Measurements from ENCODE around the gene SRL. TPM values are rescaled to one million over a fixed set of nuclear protein-coding genes. Genes with fewer than 3 reads are reported as not detected.

SRL gene
- polyA plus RNA-seq, 1 of the 3 experiments (the other 2 are of a cell fraction) = not detected

DNA sequence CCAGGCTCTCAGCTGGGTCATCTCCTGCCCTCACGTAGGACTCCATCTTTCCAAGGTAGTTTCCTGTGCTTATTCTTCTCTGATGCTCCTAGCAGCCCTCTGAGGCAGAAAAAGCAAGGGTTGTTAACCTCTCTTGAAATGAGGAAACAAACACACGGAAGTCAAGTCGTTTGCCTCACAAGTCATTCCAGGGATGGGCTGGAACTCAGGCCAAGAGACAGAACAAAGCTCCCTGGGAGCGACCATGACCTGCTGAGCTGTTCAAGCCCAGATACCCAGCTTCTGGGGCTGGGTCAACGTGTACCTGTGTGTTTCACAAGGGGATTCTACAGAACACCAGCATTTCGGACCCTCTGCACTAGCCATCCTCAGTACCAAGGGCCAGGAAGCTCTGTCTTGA is 28.1 kb downstream of the SRL start:
- Histone ChIP-seq H3K27me3 (ENCODE audit: insufficient read depth) (no peaks in the 10 kb centered on the region), H3K9me3 (no peaks in the 10 kb centered on the region), H3K4me3 (ENCODE audit: low read depth in 2 of 2, low read length in 1 of 2) (no peak overlapping the region), H2AFZ (ENCODE audit: low read depth) (no peak overlapping the region), H3K36me3 (replicated peaks in 1 of 2; ENCODE audit: control insufficient read depth in 1 of 2, insufficient read depth in 2 of 2, low read length in 1 of 2) (no peaks in the 10 kb centered on the region), H3F3A (replicated peaks; ENCODE audit: insufficient read depth) (no peaks in the 10 kb centered on the region), H3K4me1 (ENCODE audit: control insufficient read depth in 1 of 2, insufficient read depth in 2 of 2, low read depth in 1 of 2, low read length in 1 of 2) (peaks cover 8 to 10% of the 10 kb centered on the region in 2 experiments; a peak in 2 of 4 replicates), H3K4me2 (no peak overlapping the region), H3K79me2 (ENCODE audit: insufficient read depth) (no peaks in the 10 kb centered on the region), H4K20me1 (ENCODE audit: insufficient read depth) (no peaks in the 10 kb centered on the region), H3K9me2 (no peaks in the 10 kb centered on the region), H3K27ac (ENCODE audit: low read depth in 2 of 2, low read length in 1 of 2) (peak overlapping the region in 1 of 2 experiments; percentile 13; a peak in 1 of 4 replicates), H3K9ac (no peak overlapping the region)
- DNase-seq = no peak
- 90% methylated on average over 5 of the region's 6 CpGs for WGBS (ENCODE audit: low lambda C conversion rate)
- ChIA-PET POLR2A (no interaction called here), CTCF (interaction anchor here (0.7 to 1.6 kb wide), 4 partner anchors 9 to 41 kb away, joined by 3 to 8 read pairs (median 4); no protein-coding TSS in a partner anchor)
- TF ChIP-seq TAF1 (IDR thresholded peaks at IDR 0.05; ENCODE audit: borderline replicate concordance, low read depth, low read length) = no peak
- no peak for TF ChIP-seq EZH2phosphoT487 (IDR thresholded peaks at IDR 0.05; ENCODE audit: borderline replicate concordance, low read depth)
- TF ChIP-seq GABPA (IDR thresholded peaks at IDR 0.05; ENCODE audit: low read depth) = no peak
- no peak for TF ChIP-seq GATA2 (CRISPR knock-in tag; IDR thresholded peaks at IDR 0.05)
- no peak for TF ChIP-seq FOXM1 (IDR thresholded peaks at IDR 0.05; ENCODE audit: low read depth)
- no peak for TF ChIP-seq JUND (IDR thresholded peaks at IDR 0.05)
- TF ChIP-seq RXRA (IDR thresholded peaks at IDR 0.05; ENCODE audit: borderline replicate concordance, low read depth) = no peak
- no peak for TF ChIP-seq RAD21 (IDR thresholded peaks at IDR 0.05; ENCODE audit: low read length)
- TF ChIP-seq FOSL2 (IDR thresholded peaks at IDR 0.05; ENCODE audit: borderline replicate concordance, low read depth) = no peak
- TF ChIP-seq EP300 (IDR thresholded peaks at IDR 0.05; ENCODE audit: borderline replicate concordance in 1 of 2, low read depth in 1 of 2, low read length in 1 of 2) = no peak
- TF ChIP-seq CHD2 (IDR thresholded peaks at IDR 0.05; ENCODE audit: low read length, partially characterized antibody) = no peak
- TF ChIP-seq, protein P1, sequence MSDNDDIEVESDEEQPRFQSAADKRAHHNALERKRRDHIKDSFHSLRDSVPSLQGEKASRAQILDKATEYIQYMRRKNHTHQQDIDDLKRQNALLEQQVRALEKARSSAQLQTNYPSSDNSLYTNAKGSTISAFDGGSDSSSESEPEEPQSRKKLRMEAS (IDR thresholded peaks at IDR 0.05; ENCODE audit: low read depth) = no peak
- no peak for TF ChIP-seq RFX5 (IDR thresholded peaks at IDR 0.05; ENCODE audit: low read length)
- no peak for TF ChIP-seq NRF1 (IDR thresholded peaks at IDR 0.05; ENCODE audit: low read depth, low read length)
- TF ChIP-seq, protein P2, sequence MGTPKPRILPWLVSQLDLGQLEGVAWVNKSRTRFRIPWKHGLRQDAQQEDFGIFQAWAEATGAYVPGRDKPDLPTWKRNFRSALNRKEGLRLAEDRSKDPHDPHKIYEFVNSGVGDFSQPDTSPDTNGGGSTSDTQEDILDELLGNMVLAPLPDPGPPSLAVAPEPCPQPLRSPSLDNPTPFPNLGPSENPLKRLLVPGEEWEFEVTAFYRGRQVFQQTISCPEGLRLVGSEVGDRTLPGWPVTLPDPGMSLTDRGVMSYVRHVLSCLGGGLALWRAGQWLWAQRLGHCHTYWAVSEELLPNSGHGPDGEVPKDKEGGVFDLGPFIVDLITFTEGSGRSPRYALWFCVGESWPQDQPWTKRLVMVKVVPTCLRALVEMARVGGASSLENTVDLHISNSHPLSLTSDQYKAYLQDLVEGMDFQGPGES (IDR thresholded peaks at IDR 0.05; ENCODE audit: low read depth, low read length) = no peak
- TF ChIP-seq, protein P3, sequence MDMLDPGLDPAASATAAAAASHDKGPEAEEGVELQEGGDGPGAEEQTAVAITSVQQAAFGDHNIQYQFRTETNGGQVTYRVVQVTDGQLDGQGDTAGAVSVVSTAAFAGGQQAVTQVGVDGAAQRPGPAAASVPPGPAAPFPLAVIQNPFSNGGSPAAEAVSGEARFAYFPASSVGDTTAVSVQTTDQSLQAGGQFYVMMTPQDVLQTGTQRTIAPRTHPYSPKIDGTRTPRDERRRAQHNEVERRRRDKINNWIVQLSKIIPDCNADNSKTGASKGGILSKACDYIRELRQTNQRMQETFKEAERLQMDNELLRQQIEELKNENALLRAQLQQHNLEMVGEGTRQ (IDR thresholded peaks at IDR 0.05; ENCODE audit: borderline replicate concordance, low read depth, low read length) = no peak

DNA sequence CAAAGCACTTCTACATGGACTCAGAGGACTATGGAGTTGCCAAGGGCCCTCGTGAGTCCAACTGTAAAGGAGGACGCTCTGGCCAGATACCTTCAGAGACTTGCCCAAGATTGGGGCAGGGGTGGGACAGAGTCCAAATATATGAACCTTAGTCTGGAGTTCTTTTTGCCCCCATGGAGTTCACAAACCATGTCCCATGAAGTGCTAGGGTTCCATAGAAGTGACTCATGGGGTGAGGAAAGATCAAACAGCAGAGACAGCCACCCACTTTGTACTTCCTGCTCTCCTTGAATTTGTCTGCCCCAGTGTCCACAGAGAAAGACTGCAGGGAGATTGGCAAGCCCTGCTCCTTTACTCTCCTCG is 29.0 kb downstream of the SRL start:
- no peaks in the 10 kb centered on the region for H3K27me3 ChIP-seq (ENCODE audit: insufficient read depth)
- H3F3A ChIP-seq (replicated peaks; ENCODE audit: insufficient read depth) = no peaks in the 10 kb centered on the region
- no peaks in the 10 kb centered on the region for H3K36me3 ChIP-seq (replicated peaks in 1 of 2; ENCODE audit: control insufficient read depth in 1 of 2, insufficient read depth in 2 of 2, low read length in 1 of 2)
- ChIA-PET POLR2A (no interaction called here), CTCF (interaction anchor here (0.7 to 1.6 kb wide), 2 partner anchors 9 to 12 kb away, joined by 3 to 8 read pairs; no protein-coding TSS in a partner anchor)
- no peak for DNase-seq
- no peaks in the 10 kb centered on the region for H3K9me3 ChIP-seq
- 87% methylated on average over 3 of the region's 3 CpGs for WGBS (ENCODE audit: low lambda C conversion rate)
- no peaks in the 10 kb centered on the region for H3K9me2 ChIP-seq
- no peaks in the 10 kb centered on the region for H4K20me1 ChIP-seq (ENCODE audit: insufficient read depth)
- H3K4me2 ChIP-seq = no peak overlapping the region
- H3K4me3 ChIP-seq (ENCODE audit: low read depth in 2 of 2, low read length in 1 of 2) = no peak overlapping the region
- no peaks in the 10 kb centered on the region for H3K79me2 ChIP-seq (ENCODE audit: insufficient read depth)
- no peak overlapping the region for H2AFZ ChIP-seq (ENCODE audit: low read depth)
- H3K4me1 ChIP-seq (ENCODE audit: control insufficient read depth in 1 of 2, insufficient read depth in 2 of 2, low read depth in 1 of 2, low read length in 1 of 2) = peaks cover 4 to 8% of the 10 kb centered on the region in 2 experiments; a peak in 2 of 4 replicates
- H3K27ac ChIP-seq (ENCODE audit: low read depth in 2 of 2, low read length in 1 of 2) = no peak overlapping the region
- H3K9ac ChIP-seq = no peak overlapping the region
- TF ChIP-seq, protein P4, sequence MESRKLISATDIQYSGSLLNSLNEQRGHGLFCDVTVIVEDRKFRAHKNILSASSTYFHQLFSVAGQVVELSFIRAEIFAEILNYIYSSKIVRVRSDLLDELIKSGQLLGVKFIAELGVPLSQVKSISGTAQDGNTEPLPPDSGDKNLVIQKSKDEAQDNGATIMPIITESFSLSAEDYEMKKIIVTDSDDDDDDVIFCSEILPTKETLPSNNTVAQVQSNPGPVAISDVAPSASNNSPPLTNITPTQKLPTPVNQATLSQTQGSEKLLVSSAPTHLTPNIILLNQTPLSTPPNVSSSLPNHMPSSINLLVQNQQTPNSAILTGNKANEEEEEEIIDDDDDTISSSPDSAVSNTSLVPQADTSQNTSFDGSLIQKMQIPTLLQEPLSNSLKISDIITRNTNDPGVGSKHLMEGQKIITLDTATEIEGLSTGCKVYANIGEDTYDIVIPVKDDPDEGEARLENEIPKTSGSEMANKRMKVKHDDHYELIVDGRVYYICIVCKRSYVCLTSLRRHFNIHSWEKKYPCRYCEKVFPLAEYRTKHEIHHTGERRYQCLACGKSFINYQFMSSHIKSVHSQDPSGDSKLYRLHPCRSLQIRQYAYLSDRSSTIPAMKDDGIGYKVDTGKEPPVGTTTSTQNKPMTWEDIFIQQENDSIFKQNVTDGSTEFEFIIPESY (IDR thresholded peaks at IDR 0.05; ENCODE audit: borderline replicate concordance, low read depth) = no peak
- TF ChIP-seq TEAD4 (IDR thresholded peaks at IDR 0.05; ENCODE audit: borderline replicate concordance, insufficient read depth) = no peak
- TF ChIP-seq TAF1 (IDR thresholded peaks at IDR 0.05; ENCODE audit: borderline replicate concordance, low read depth, low read length) = no peak
- TF ChIP-seq RFX5 (IDR thresholded peaks at IDR 0.05; ENCODE audit: low read length) = no peak
- no peak for TF ChIP-seq GABPA (IDR thresholded peaks at IDR 0.05; ENCODE audit: low read depth)
- no peak for TF ChIP-seq ELF1 (IDR thresholded peaks at IDR 0.05)
- TF ChIP-seq, protein P5, sequence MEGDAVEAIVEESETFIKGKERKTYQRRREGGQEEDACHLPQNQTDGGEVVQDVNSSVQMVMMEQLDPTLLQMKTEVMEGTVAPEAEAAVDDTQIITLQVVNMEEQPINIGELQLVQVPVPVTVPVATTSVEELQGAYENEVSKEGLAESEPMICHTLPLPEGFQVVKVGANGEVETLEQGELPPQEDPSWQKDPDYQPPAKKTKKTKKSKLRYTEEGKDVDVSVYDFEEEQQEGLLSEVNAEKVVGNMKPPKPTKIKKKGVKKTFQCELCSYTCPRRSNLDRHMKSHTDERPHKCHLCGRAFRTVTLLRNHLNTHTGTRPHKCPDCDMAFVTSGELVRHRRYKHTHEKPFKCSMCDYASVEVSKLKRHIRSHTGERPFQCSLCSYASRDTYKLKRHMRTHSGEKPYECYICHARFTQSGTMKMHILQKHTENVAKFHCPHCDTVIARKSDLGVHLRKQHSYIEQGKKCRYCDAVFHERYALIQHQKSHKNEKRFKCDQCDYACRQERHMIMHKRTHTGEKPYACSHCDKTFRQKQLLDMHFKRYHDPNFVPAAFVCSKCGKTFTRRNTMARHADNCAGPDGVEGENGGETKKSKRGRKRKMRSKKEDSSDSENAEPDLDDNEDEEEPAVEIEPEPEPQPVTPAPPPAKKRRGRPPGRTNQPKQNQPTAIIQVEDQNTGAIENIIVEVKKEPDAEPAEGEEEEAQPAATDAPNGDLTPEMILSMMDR (IDR thresholded peaks at IDR 0.05) = no peak
